SK-N-SH treated with all-trans-retinoic acid at 6 μM for 48 hours (cell line): ENCODE measurements around the gene CDH20.

Source experiments
- PATZ1 ChIP-seq: fragments of 250-450 bp; sonication (Bioruptor Pico); IDR thresholded peaks from 2 replicates; pipeline ENCODE4 v1.8.0; 2020; ENCODE audit warnings: mild to moderate bottlenecking, moderate library complexity, borderline replicate concordance
- RARB ChIP-seq: fragments of 250-450 bp; sonication (Bioruptor Pico); IDR thresholded peaks from 2 replicates; pipeline ENCODE4 v1.8.0; 2021; ENCODE audit warnings: mild to moderate bottlenecking, moderate library complexity
- SNAI2 ChIP-seq: fragments of 250-450 bp; sonication (Bioruptor Pico); IDR thresholded peaks from 2 replicates; pipeline ENCODE4 v1.5.0; 2020; ENCODE audit warnings: mild to moderate bottlenecking, moderate library complexity

GRCh38 chr18:61286867-61287266, 46.4 kb upstream of the CDH20 start:
- TF ChIP-seq SNAI2 (CRISPR knock-in tag) (no peak), RARB (CRISPR knock-in tag) (no peak), PATZ1 (CRISPR knock-in tag) (no peak)
